ENCODE results near the gene S100A2.
A peak's percentile ranks its signal among the peaks of the same experiment; 100 is the strongest.
"Not testable (repeated sequence)": the region's sequence is repeated elsewhere in the genome, so short reads cannot be mapped to it uniquely, and the experiment has no call there.

S100A2 gene

GRCh38 chr1:153562021-153562420, 3.6 kb downstream of the S100A2 start:
- not testable (repeated sequence) for DNase-seq

- no peak for DNase-seq
Measured at GRCh38 chr1:153561466-153561985, 4.1 kb downstream of the S100A2 start.

GRCh38 chr1:153560771-153561465, 4.7 kb downstream of the S100A2 start:
- DNase-seq, result no peak

GRCh38 chr1:153560241-153560640, 5.4 kb downstream of the S100A2 start:
- DNase-seq, result no peak

GRCh38 chr1:153557877-153558276, 7.8 kb downstream of the S100A2 start:
- DNase-seq, result no peak

- DNase-seq, result no peak
Measured at GRCh38 chr1:153556348-153556747, 9.3 kb downstream of the S100A2 start.

GRCh38 chr1:153553830-153554541, 11.7 kb downstream of the S100A2 start:
- DNase-seq, result no peak

GRCh38 chr1:153553096-153553495, 12.5 kb downstream of the S100A2 start:
- DNase-seq, result no peak

- DNase-seq, result no peak
Measured at GRCh38 chr1:153552335-153552734, 13.3 kb downstream of the S100A2 start.

- no peak for DNase-seq
Measured at GRCh38 chr1:153550827-153551500, 14.7 kb downstream of the S100A2 start.

- DNase-seq, result no peak
Measured at GRCh38 chr1:153550398-153550758, 15.3 kb downstream of the S100A2 start.

GRCh38 chr1:153549741-153550397, 15.8 kb downstream of the S100A2 start:
- DNase-seq, result no peak

- DNase-seq, result no peak
Measured at GRCh38 chr1:153548722-153549688, 16.6 kb downstream of the S100A2 start, which contains the start of gene S100A3. TSS of gene S100A3 (minus strand) at chr1:153549258. CDS start at chr1:153548485, 773 bp downstream.

GRCh38 chr1:153547560-153548551, 17.8 kb downstream of the S100A2 start:
- DNase-seq, result no peak

GRCh38 chr1:153546796-153547559, 18.7 kb downstream of the S100A2 start:
- DNase-seq, result no peak

GRCh38 chr1:153546371-153546770, 19.3 kb downstream of the S100A2 start:
- no peak for DNase-seq

- peak; percentile 78 to 80 for DNase-seq
Measured at GRCh38 chr1:153545067-153546055, 20.3 kb downstream of the S100A2 start, which contains the start of gene S100A4. TSS of gene S100A4 (minus strand) at chr1:153545806. CDS start at chr1:153544794, 1,012 bp downstream.

- no peak for DNase-seq
Measured at GRCh38 chr1:153544453-153545066, 21.1 kb downstream of the S100A2 start.

All from NCI-H2081 (cell line).